Gastrocnemius medialis (tissue), 4 donors: Measurements from ENCODE around the gene FARS2. TPM values are rescaled to one million over a fixed set of nuclear protein-coding genes. Genes with fewer than 3 reads are reported as not detected.

Experiments used
- ATAC-seq, 2 donors: fragments of 150-250 bp; one replicate each; pipeline ENCODE4 v1.9.1; 2016
- DNase-seq, 2 donors: peaks; one replicate each; pipeline ENCODE4 v3.0.0-alpha.2; 2019
- H3K27ac ChIP-seq, 4 donors: fragments of 200-600 bp; sonication (generic); 1 replicate in 1 of 4; 2 replicates in 3 of 4; pipeline ENCODE4 v1.5.1; 2016 to 2018; ENCODE audit warnings: mild to moderate bottlenecking in 2 of 4, moderate library complexity in 1 of 4
- H3K27me3 ChIP-seq, 3 donors: fragments of 200-600 bp; sonication (generic) in 2 of 3; 1 replicate in 1 of 3; 2 replicates in 2 of 3; pipeline versions ENCODE4 v1.5.1 to v1.6.0; 2016 to 2019; ENCODE audit warnings: mild to moderate bottlenecking in 1 of 3, moderate library complexity in 1 of 3
- H3K36me3 ChIP-seq, 2 donors: fragments of 200-600 bp; sonication (generic) in 1 of 2; one replicate each; pipeline ENCODE4 v1.5.1; 2017 to 2018
- H3K4me1 ChIP-seq, 2 donors: fragments of 200-600 bp; sonication (generic) in 1 of 2; one replicate each; pipeline ENCODE4 v1.5.1; 2016 to 2017; ENCODE audit warnings: mild to moderate bottlenecking in 2 of 2
- H3K4me3 ChIP-seq, 4 donors: fragments of 200-600 bp; sonication (generic) in 3 of 4; 1 replicate in 1 of 4; 2 replicates in 3 of 4; pipeline ENCODE4 v1.5.1; 2016 to 2019; ENCODE audit warnings: mild to moderate bottlenecking in 2 of 4
- H3K9me3 ChIP-seq, 3 donors: fragments of 200-600 bp; sonication (generic) in 2 of 3; 1 replicate in 1 of 3; 2 replicates in 2 of 3; pipeline ENCODE4 v1.5.1; 2016 to 2019
- POLR2A ChIP-seq, 2 donors: fragments of 450-650 bp; IDR thresholded peaks; one replicate each; pipeline ENCODE4 v1.6.1; 2017; ENCODE audit warnings: antibody characterized with exemption in 2 of 2, mild to moderate bottlenecking in 2 of 2, moderate library complexity in 2 of 2
- in situ Hi-C, 4 donors: fragments of 200-750 bp; cut with MboI; loops; one replicate each; pipeline versions ENCODE4 v1.15.0 to v1.8.0; 2017; ENCODE audit warnings: low sequenced_read_pairs in 4 of 4
- intact Hi-C: fragments of 100-400 bp; cut with DNase I; formaldehyde crosslinking; loops from one replicate; pipeline ENCODE4 v1.15.1; 2023; ENCODE audit warnings: low total_unique reads
- total RNA-seq, 4 donors: library from RNA; depleted of rRNA; stranded (reverse); fragments of >200 nt; gene quantifications; one replicate each; pipeline versions ENCODE4 v1.1.0 to v1.2.3, GENCODE V29; 2016
- TF ChIP-seq, protein P1 (sequence below), 5 experiments: fragments of 450-650 bp in 3 of 5; fragments of 200-600 bp in 2 of 5; sonication (generic) in 2 of 5; IDR thresholded peaks in 4 of 5; conservative IDR thresholded peaks in 1 of 5; 1 replicate in 4 of 5; 2 replicates in 1 of 5; pipeline ENCODE4 v1.5.1; 2016 to 2019; ENCODE audit warnings: antibody characterized with exemption in 5 of 5, mild to moderate bottlenecking in 3 of 5, moderate library complexity in 3 of 5

FARS2 gene
- total RNA-seq, 4 donors from 2014 or later = 13.6 to 24.0 (median 15.8) TPM

DNA sequence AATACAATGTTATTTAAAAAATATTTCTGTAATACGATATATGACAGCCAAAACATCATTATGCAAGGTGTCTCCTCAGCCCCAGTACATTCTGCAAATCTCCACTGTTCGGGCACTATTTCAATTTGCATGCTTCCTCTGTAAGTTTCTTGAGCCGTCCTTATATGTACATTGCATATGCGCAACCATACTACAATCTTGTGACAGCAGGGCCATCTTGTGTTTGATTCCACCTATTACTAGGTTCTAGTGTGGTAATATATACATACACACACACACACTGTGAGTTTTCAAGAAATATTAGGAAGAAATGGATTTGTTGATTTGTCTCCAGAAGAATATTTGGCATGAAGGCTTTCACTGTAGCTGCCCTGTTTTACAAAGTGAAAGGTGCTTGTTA is 10.4 kb upstream of the FARS2 start:
- in situ Hi-C loops (no loop called here), intact Hi-C loops (no loop called here)
- H3K27ac ChIP-seq = no peak overlapping the region

DNA sequence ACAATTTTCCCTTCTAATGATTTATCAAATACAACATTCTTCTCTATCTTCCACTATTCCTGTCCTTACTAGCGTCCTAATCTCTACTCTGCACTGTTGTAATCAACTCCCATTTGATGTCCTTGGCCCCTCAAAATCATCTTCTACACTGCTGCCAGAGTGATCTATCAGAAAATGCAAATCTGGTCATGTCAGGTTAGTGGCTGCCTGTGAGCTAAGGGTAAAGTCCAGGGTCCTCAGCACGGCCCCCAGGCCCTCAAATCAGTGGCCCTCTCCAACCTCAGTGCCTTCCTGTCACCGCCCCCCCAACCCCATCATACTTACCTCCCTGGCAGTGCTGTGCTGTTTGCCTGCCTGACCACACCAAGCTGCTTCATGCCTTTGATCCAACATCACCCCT is 4.4 kb upstream of the FARS2 start:
- H3K4me3 ChIP-seq = no peak overlapping the region
- H3K27ac ChIP-seq = no peak overlapping the region
- DNase-seq = no peak
- no peaks in the 10 kb centered on the region for H3K9me3 ChIP-seq
- no peak for ATAC-seq
- H3K4me1 ChIP-seq = peaks cover 6 to 12% of the 10 kb centered on the region in 2 donors
- in situ Hi-C loops (no loop called here), intact Hi-C loops (no loop called here)
- no peaks in the 10 kb centered on the region for H3K27me3 ChIP-seq
- no peak for TF ChIP-seq POLR2A (IDR thresholded peaks at IDR 0.05)
- TF ChIP-seq, protein P1, sequence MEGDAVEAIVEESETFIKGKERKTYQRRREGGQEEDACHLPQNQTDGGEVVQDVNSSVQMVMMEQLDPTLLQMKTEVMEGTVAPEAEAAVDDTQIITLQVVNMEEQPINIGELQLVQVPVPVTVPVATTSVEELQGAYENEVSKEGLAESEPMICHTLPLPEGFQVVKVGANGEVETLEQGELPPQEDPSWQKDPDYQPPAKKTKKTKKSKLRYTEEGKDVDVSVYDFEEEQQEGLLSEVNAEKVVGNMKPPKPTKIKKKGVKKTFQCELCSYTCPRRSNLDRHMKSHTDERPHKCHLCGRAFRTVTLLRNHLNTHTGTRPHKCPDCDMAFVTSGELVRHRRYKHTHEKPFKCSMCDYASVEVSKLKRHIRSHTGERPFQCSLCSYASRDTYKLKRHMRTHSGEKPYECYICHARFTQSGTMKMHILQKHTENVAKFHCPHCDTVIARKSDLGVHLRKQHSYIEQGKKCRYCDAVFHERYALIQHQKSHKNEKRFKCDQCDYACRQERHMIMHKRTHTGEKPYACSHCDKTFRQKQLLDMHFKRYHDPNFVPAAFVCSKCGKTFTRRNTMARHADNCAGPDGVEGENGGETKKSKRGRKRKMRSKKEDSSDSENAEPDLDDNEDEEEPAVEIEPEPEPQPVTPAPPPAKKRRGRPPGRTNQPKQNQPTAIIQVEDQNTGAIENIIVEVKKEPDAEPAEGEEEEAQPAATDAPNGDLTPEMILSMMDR (IDR thresholded peaks at IDR 0.05 in 4 of 5, conservative IDR thresholded peaks at IDR 0.05 in 1 of 5) = no peak
- no peaks in the 10 kb centered on the region for H3K36me3 ChIP-seq

More for the DNA sequence above, 10.4 kb upstream of the FARS2 start:
- H3K36me3 ChIP-seq = no peaks in the 10 kb centered on the region
- no peaks in the 10 kb centered on the region for H3K27me3 ChIP-seq
- no peak for ATAC-seq
- no peak overlapping the region for H3K4me3 ChIP-seq
- no peaks in the 10 kb centered on the region for H3K4me1 ChIP-seq
- no peak for DNase-seq
- TF ChIP-seq POLR2A (IDR thresholded peaks at IDR 0.05) = no peak
- TF ChIP-seq, protein P1 (IDR thresholded peaks at IDR 0.05 in 4 of 5, conservative IDR thresholded peaks at IDR 0.05 in 1 of 5) = no peak
- no peaks in the 10 kb centered on the region for H3K9me3 ChIP-seq

DNA sequence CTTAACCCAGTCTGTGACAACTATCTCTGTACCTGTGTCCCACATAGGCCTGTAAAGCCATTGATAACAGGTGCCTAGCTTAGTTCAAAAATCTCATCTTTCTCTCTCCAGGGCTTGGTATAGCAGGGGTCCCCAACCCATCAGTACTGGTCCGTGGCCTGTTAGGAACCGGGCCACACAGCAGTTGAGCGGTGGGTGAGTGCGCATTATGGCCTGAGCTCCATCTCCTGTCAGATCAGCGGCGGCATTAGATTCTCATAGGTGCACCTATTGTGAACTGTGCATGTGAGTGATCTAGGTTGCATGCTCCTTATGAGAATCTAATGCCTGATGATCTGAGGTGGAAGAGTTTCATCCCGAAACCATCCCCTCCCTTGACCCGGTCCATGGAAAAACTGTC is 3.9 kb upstream of the FARS2 start:
- no peak for TF ChIP-seq POLR2A (IDR thresholded peaks at IDR 0.05)
- TF ChIP-seq, protein P1 (IDR thresholded peaks at IDR 0.05 in 4 of 5, conservative IDR thresholded peaks at IDR 0.05 in 1 of 5) = no peak
- DNase-seq (no peak), ATAC-seq (no peak)
- intact Hi-C loops = no loop called here
- in situ Hi-C loops = no loop called here
- H3K27me3 ChIP-seq = no peaks in the 10 kb centered on the region
- no peaks in the 10 kb centered on the region for H3K36me3 ChIP-seq
- no peak overlapping the region for H3K27ac ChIP-seq
- H3K4me3 ChIP-seq = no peak overlapping the region
- H3K4me1 ChIP-seq = peaks cover 8 to 15% of the 10 kb centered on the region in 2 donors
- no peaks in the 10 kb centered on the region for H3K9me3 ChIP-seq

DNA sequence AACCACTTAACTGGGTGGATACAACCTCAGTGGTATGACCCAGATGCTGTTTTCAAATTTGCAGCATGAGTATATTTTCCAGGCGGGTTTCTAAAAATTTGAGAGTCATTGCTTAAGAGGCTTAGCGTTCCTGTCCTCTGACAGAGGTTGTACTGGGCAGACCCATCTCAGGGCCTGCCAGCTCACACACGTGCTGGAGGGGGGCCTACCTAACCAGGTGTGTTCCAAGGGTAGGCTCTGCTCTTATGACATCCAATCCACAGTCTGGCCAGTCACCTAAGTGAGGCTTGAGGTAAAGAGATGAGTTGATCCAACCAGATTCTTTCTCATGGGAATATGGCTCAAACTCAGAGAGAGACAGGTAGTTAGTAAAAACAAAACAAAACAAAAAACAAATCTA is 1.9 kb upstream of the FARS2 start:
- no peak for DNase-seq
- ATAC-seq = no peak
- Histone ChIP-seq H3K4me3 (peak overlapping the region in 1 of 4 donors; percentile 87), H3K36me3 (no peaks in the 10 kb centered on the region), H3K4me1 (peaks cover 15 to 24% of the 10 kb centered on the region in 2 donors), H3K9me3 (no peaks in the 10 kb centered on the region), H3K27ac (no peak overlapping the region), H3K27me3 (no peaks in the 10 kb centered on the region)
- no peak for TF ChIP-seq POLR2A (IDR thresholded peaks at IDR 0.05)
- intact Hi-C loops = no loop called here
- in situ Hi-C loops = no loop called here

DNA sequence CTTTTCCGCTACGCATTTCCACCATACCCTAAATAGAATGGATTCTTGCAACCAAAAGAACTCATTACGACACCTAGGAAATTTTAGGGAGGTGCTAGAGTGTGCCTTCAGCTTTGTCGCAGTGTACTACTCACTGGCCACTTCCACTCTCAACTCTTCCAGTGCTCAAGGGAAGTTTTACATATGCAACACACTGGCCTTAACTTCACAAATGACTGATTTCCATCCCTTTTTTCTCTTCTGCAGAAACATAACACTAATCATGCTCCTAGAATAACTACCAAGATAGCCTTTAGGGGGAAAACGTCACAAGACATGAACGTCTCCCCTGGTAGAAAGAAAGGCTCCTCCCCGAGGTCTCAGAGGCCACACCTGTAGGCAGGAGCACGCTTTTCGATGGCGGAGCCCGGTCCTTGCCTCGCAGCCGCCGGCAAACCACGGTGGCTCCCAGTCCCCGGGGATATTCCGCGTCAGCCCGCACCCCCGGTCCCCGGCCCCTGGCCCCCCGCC is 1.1 kb upstream of the FARS2 start:
- peak; percentile 25 to 40 for DNase-seq
- Histone ChIP-seq H3K9me3 (no peaks in the 10 kb centered on the region), H3K27ac (peak overlapping the region; percentile 85 to 99 (median 94)), H3K4me3 (peak overlapping the region; percentile 58 to 97 (median 86)), H3K4me1 (peaks cover 15 to 24% of the 10 kb centered on the region in 2 donors), H3K27me3 (no peaks in the 10 kb centered on the region), H3K36me3 (no peaks in the 10 kb centered on the region)
- no peak for TF ChIP-seq POLR2A (IDR thresholded peaks at IDR 0.05)
- TF ChIP-seq, protein P1 (IDR thresholded peaks at IDR 0.05 in 4 of 5, conservative IDR thresholded peaks at IDR 0.05 in 1 of 5) = no peak
- ATAC-seq = peak; percentile 47 to 50
- intact Hi-C loops (loop anchor here (2.0 to 10.0 kb wide), 6 partner anchors 42 to 1125 kb away; partner anchors contain the start of genes CDYL and ECI2), in situ Hi-C loops (no loop called here)
